HUES48 (cell line): ENCODE data around the gene PBRM1.
A peak's percentile ranks its signal among the peaks of the same experiment; 100 is the strongest.

Experiments used
- H3K27ac ChIP-seq: one replicate; pipeline ENCODE4 v1.7.0; 2013; ENCODE audit warnings: low read depth, low read length, inconsistent platforms
- H3K27me3 ChIP-seq: 2 replicates; pipeline ENCODE4 v1.6.1; 2013; ENCODE audit warnings: mild to moderate bottlenecking, low read length; ENCODE audit not compliant: control insufficient read depth, insufficient read depth
- H3K36me3 ChIP-seq: 2 replicates; pipeline ENCODE4 v1.6.1; 2013; ENCODE audit warnings: low read length; ENCODE audit not compliant: control insufficient read depth, insufficient read depth
- H3K4me1 ChIP-seq: 2 replicates; pipeline ENCODE4 v1.6.1; 2013; ENCODE audit warnings: mild to moderate bottlenecking, low read length; ENCODE audit not compliant: control insufficient read depth, insufficient read depth
- H3K4me3 ChIP-seq: 2 replicates; pipeline ENCODE4 v1.5.1; 2013; ENCODE audit warnings: mild to moderate bottlenecking, low read depth, low read length
- H3K9ac ChIP-seq: 2 replicates; pipeline ENCODE4 v1.6.1; 2013; ENCODE audit warnings: mild to moderate bottlenecking, low read depth, low read length, moderate library complexity
- H3K9me3 ChIP-seq: 2 replicates; pipeline ENCODE4 v1.6.1; 2013; ENCODE audit warnings: low read length; ENCODE audit not compliant: control insufficient read depth, insufficient read depth

PBRM1 gene

GRCh38 chr3:52534281-52535183 lies 151.2 kb downstream of the PBRM1 start:
- Histone ChIP-seq H3K9ac (peak overlapping the region; percentile 25; the same call in 1 of the 2 replicates), H3K4me1 (peaks cover 30% of the 10 kb centered on the region), H3K27ac (peak overlapping the region; percentile 66), H3K4me3 (peak overlapping the region; percentile 68), H3K9me3 (no peaks in the 10 kb centered on the region), H3K27me3 (no peaks in the 10 kb centered on the region), H3K36me3 (peaks cover 15% of the 10 kb centered on the region)

DNA sequence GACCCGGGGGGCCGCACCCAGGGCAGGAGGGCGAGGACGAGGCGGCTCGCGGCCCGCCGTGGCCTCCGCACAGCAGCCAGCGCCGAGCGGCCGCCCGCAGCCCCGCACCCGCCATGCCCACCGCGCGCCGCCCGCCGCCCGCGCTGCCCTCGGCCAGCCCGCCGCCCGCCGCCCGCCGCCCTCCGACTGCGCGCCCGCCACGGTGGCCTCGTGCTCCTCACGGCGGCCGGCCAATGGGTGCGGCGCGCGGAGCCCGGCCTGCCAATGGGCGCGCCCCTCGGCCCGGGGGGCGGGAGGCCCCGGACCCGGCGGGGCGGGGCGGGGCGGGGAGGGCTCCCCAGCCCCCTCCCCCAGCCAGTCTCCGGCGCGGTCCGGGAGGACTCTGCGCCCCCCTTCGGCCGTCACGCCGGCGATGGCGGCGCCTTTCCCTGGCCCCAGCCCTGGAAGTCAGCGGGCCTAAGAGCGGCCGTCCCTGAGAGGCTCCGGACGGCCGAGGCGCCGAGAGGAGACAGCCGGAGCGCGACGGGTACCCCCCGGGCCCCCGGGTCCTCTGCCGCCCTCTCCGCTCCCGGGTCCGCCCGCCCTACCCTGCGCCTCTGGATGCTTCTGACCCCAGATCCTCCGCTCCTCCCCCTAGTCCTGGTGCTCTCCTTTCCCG lies 152.0 kb downstream of the PBRM1 start, which contains the start of gene NT5DC2:
Gene NT5DC2, minus strand, starts transcription at position 235 of the 658 bp plus-strand sequence. Its CDS starts 120 bp downstream, at position 115.
- peaks cover 20% of the 10 kb centered on the region for H3K36me3 ChIP-seq
- H3K9ac ChIP-seq, result peak within 1 kb of the TSS; percentile 65
- peak within 1 kb of the TSS; percentile 78 for H3K4me3 ChIP-seq
- peak within 1 kb of the TSS; percentile 66 for H3K27ac ChIP-seq
- H3K27me3 ChIP-seq, result no peaks in the 10 kb centered on the region
- peaks cover 28% of the 10 kb centered on the region for H3K4me1 ChIP-seq
- H3K9me3 ChIP-seq, result no peaks in the 10 kb centered on the region

DNA sequence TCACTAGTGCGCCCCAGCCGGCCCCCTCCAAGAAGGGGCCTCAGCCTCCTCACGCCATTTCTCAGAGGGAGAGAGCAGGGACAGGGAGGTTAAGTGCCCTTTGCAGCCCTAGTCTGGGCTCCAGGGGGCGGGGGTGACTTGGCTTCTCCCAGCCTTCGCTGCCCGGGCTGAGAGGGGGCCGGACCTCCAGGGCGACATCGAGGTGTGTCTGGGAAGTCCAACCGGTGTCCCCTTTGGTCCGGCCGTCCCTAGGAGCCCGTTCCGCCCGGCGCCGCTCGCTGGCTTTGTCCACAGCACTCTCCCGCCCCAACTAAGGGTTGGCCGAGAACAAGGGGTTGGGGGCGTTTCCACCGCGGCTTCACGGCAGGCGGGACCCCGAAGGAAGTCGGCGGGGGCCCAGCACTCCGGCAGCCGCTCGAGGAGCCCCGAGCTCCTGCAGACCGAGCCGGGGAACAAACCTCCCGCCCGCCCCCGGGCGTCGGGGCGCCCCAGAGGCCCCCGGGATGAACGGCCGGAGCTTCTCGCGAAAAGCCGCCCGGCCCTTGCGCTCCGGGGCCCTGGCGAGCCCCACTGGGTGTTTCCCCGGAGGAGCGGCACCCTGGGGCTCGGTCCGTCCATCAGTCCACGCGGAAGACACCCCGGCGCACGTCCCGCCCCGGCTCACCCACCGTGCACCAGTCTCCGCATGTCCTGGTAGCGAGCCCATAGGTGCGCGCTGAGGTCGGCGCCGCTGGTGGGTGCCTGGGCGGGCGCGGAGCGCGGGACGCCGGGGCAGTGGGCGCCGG lies 152.7 kb downstream of the PBRM1 start:
- Histone ChIP-seq H3K4me1 (peaks cover 25% of the 10 kb centered on the region), H3K9me3 (no peaks in the 10 kb centered on the region), H3K27me3 (no peaks in the 10 kb centered on the region), H3K4me3 (peak overlapping the region; percentile 78), H3K36me3 (peaks cover 25% of the 10 kb centered on the region), H3K27ac (peak overlapping the region; percentile 58), H3K9ac (peak overlapping the region; percentile 65)

DNA sequence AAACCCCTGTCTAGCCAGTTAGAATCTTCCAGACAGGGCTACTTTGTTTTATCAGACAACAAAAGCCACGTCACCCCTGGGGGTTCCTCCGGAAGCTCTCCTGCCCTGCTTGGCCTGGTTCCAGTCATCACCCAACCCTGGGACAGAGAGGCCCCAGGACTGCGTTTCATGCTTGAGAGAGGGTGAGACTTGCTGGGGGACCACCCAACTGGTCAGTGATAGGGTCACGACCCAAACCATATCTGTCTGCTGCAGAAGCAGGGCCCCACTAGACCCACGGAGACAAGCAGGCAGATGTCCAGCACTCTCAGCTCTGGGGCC lies 153.2 kb downstream of the PBRM1 start:
- Histone ChIP-seq H3K9ac (peak overlapping the region; percentile 65), H3K27me3 (no peaks in the 10 kb centered on the region), H3K4me3 (peak overlapping the region; percentile 78), H3K4me1 (peaks cover 19% of the 10 kb centered on the region), H3K36me3 (peaks cover 29% of the 10 kb centered on the region), H3K9me3 (no peaks in the 10 kb centered on the region), H3K27ac (peak overlapping the region; percentile 58)

DNA sequence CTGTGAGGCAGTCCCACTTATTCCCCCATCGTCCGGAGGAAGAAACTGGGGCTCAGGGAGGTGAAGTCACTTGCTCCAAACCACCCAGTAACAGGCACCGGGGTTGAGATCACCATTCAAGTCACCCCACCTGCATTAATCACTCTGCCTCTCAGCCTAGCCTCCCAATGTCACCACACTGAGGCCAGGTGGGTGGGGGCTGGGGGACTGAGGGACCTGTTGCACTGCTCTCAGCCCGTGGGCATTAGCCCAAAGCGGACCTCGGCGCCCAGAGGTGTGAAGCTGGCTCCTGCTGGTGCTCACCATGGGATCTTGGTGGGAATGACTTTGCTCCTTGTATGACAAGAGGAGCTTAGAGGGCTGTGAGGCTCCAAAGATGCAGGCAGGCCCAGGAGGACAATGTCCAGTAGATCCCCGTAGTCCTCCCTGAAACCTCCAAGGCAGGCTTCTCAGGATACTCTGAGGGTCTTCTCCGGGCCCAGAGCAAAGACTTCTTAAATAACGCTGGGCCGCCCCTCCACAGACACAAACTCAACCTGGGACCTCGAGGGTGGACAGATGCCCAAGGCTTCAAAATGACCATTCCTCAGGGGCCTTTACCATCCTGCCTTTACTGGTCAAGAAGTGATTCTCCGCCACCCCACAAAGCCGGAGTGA lies 153.7 kb downstream of the PBRM1 start:
- H3K9ac ChIP-seq, result no peak overlapping the region
- H3K27ac ChIP-seq, result peak overlapping the region; percentile 2
- no peaks in the 10 kb centered on the region for H3K9me3 ChIP-seq
- no peaks in the 10 kb centered on the region for H3K27me3 ChIP-seq
- peak overlapping the region; percentile 78 for H3K4me3 ChIP-seq
- H3K4me1 ChIP-seq, result peaks cover 17% of the 10 kb centered on the region
- peaks cover 34% of the 10 kb centered on the region for H3K36me3 ChIP-seq

DNA sequence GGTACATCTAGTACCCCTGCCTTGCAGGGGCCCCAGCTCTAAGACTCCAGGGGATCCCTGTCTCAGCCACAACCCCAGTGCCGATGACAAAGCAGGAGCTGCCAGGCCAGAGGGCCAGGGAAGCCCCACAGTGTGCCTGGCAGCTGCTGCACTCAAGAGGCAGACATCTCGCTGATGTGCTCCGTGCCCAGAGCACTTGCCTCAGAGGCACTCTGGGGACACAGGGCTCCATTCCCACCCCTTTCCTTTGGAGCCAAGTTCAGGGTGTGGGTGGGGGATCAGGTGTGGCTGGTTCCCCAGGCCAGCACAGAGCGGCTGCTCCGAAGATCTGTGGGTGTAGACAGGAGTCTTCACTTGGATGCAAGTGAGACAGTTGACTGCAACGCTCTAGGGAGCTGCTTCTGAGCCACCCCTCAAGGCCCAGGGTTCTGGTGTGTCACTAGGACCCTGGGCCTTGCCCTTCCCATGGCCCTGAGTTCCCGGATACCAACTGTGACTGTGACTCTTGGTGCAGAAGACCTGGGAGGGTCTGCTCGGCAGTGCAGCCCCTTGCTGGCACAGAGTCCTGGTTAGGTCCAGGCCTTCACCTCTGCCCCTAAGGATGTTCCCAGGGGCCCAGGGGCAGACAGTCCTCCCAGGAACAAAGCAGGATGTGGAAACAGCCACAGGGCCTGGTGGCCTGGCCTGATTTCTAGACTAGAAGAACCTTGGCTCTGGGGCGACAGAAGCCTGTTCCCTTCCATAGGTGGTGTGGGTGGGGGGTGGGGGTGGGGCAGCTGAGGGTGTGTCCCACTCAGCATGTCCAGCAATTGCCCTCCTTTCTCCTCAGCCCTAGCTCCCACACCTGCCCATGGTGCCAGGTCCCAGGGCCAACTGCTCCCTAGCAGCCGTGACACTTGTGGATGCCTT lies 154.5 kb downstream of the PBRM1 start:
- Histone ChIP-seq H3K4me1 (peaks cover 17% of the 10 kb centered on the region), H3K9ac (no peak overlapping the region), H3K36me3 (peaks cover 42% of the 10 kb centered on the region), H3K27ac (no peak overlapping the region), H3K27me3 (no peaks in the 10 kb centered on the region), H3K9me3 (no peaks in the 10 kb centered on the region), H3K4me3 (no peak overlapping the region)

GRCh38 chr3:52529376-52530333 lies 156.1 kb downstream of the PBRM1 start:
- peaks cover 56% of the 10 kb centered on the region for H3K36me3 ChIP-seq
- no peak overlapping the region for H3K4me3 ChIP-seq
- H3K27me3 ChIP-seq, result no peaks in the 10 kb centered on the region
- peaks cover 13% of the 10 kb centered on the region for H3K4me1 ChIP-seq
- no peaks in the 10 kb centered on the region for H3K9me3 ChIP-seq
- H3K27ac ChIP-seq, result no peak overlapping the region
- H3K9ac ChIP-seq, result no peak overlapping the region

DNA sequence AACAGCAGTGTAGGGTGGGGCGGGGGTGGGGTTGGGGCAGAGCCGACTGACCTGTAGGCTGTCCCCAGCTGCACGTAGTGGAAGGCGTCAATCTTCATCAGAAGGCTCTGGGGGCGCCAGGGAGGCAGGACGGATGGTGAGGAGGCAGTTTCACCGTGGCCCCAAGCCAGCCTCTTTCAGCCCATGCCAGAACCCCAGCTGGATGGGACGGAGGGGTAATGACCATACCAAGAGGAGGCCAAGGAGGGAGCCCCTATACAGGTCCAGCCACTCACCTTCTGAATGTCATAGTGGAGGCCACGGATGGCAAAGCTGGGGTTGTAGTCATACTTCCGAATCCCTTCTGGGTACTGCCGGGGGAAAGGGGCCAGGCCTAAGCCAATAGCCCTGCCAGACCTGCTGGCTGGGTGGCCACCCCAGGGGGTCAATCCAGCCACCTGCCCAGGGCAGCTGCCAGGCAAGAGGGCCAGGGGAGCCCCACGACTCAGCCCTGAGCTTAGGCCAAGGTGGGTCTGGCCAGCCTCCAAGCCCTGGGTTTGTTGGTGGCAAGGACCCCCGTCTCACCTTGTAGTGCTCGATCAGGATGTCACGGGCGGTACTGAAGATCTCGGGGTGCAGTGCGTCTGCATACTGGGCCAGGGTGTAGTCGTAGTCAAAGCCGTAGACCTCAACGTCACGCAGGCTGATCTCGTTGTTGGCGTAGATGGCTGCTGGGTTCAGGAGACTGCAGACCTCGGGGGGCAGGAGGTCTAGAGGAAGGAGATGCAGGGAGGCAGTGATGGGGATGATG lies 156.9 kb downstream of the PBRM1 start:
- Histone ChIP-seq H3K27ac (no peak overlapping the region), H3K4me3 (no peak overlapping the region), H3K27me3 (no peaks in the 10 kb centered on the region), H3K9me3 (no peaks in the 10 kb centered on the region), H3K36me3 (peaks cover 65% of the 10 kb centered on the region), H3K4me1 (peaks cover 9% of the 10 kb centered on the region), H3K9ac (no peak overlapping the region)
